ENCODE measurements around the gene PLPP3. TPM values are rescaled to one million over a fixed set of nuclear protein-coding genes. Genes with fewer than 3 reads are reported as not detected.

PLPP3 gene
- total and polyA plus RNA-seq, 2 experiments from 2014 or later = 41.9 to 61.9 TPM

- TF ChIP-seq POLR2AphosphoS5 (IDR thresholded peaks at IDR 0.05; ENCODE audit: low read depth) = no peak
- TF ChIP-seq, protein P1, sequence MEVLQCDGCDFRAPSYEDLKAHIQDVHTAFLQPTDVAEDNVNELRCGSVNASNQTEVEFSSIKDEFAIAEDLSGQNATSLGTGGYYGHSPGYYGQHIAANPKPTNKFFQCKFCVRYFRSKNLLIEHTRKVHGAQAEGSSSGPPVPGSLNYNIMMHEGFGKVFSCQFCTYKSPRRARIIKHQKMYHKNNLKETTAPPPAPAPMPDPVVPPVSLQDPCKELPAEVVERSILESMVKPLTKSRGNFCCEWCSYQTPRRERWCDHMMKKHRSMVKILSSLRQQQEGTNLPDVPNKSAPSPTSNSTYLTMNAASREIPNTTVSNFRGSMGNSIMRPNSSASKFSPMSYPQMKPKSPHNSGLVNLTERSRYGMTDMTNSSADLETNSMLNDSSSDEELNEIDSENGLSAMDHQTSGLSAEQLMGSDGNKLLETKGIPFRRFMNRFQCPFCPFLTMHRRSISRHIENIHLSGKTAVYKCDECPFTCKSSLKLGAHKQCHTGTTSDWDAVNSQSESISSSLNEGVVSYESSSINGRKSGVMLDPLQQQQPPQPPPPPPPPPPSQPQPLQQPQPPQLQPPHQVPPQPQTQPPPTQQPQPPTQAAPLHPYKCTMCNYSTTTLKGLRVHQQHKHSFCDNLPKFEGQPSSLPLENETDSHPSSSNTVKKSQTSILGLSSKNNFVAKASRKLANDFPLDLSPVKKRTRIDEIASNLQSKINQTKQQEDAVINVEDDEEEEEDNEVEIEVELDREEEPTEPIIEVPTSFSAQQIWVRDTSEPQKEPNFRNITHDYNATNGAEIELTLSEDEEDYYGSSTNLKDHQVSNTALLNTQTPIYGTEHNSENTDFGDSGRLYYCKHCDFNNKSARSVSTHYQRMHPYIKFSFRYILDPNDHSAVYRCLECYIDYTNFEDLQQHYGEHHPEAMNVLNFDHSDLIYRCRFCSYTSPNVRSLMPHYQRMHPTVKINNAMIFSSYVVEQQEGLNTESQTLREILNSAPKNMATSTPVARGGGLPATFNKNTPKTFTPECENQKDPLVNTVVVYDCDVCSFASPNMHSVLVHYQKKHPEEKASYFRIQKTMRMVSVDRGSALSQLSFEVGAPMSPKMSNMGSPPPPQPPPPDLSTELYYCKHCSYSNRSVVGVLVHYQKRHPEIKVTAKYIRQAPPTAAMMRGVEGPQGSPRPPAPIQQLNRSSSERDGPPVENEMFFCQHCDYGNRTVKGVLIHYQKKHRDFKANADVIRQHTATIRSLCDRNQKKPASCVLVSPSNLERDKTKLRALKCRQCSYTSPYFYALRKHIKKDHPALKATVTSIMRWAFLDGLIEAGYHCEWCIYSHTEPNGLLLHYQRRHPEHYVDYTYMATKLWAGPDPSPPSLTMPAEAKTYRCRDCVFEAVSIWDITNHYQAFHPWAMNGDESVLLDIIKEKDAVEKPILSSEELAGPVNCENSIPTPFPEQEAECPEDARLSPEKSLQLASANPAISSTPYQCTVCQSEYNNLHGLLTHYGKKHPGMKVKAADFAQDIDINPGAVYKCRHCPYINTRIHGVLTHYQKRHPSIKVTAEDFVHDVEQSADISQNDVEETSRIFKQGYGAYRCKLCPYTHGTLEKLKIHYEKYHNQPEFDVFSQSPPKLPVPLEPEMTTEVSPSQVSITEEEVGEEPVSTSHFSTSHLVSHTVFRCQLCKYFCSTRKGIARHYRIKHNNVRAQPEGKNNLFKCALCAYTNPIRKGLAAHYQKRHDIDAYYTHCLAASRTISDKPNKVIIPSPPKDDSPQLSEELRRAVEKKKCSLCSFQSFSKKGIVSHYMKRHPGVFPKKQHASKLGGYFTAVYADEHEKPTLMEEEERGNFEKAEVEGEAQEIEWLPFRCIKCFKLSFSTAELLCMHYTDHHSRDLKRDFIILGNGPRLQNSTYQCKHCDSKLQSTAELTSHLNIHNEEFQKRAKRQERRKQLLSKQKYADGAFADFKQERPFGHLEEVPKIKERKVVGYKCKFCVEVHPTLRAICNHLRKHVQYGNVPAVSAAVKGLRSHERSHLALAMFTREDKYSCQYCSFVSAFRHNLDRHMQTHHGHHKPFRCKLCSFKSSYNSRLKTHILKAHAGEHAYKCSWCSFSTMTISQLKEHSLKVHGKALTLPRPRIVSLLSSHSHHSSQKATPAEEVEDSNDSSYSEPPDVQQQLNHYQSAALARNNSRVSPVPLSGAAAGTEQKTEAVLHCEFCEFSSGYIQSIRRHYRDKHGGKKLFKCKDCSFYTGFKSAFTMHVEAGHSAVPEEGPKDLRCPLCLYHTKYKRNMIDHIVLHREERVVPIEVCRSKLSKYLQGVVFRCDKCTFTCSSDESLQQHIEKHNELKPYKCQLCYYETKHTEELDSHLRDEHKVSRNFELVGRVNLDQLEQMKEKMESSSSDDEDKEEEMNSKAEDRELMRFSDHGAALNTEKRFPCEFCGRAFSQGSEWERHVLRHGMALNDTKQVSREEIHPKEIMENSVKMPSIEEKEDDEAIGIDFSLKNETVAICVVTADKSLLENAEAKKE (CRISPR knock-in tag; IDR thresholded peaks at IDR 0.05) = no peak
- TF ChIP-seq NANOG (IDR thresholded peaks at IDR 0.05; ENCODE audit: borderline replicate concordance) = no peak
- TF ChIP-seq STAT1 (IDR thresholded peaks at IDR 0.05; ENCODE audit: unreplicated experiment) = no peak
- TF ChIP-seq ZNF331 (CRISPR knock-in tag; IDR thresholded peaks at IDR 0.05; ENCODE audit: low read depth) = no peak
Measured at GRCh38 chr1:56550859-56551188, 28.5 kb downstream of the PLPP3 start (continued).

- H3K4me1 ChIP-seq (ENCODE audit: insufficient read depth) = peaks cover 92% of the 10 kb centered on the region
- TF ChIP-seq REST (IDR thresholded peaks at IDR 0.05; ENCODE audit: unreplicated experiment) (peak; percentile 26), NANOG (IDR thresholded peaks at IDR 0.05; ENCODE audit: borderline replicate concordance) (peak; percentile 83)
Measured at GRCh38 chr1:56550138-56550858, 29.1 kb downstream of the PLPP3 start.

More at GRCh38 chr1:56550138-56550858, 29.1 kb downstream of the PLPP3 start:
- DNase-seq (ENCODE audit: low spot score) (peak; percentile 92), ATAC-seq (peak; percentile 89)
- Histone ChIP-seq H3K27ac (ENCODE audit: low read depth) (peak overlapping the region; percentile 97), H3F3A (replicated peaks; ENCODE audit: low read depth) (peaks cover 10% of the 10 kb centered on the region), H4K20me1 (replicated peaks; ENCODE audit: insufficient read depth) (no peaks in the 10 kb centered on the region; the same call in none of the 2 replicates), H3K36me3 (ENCODE audit: insufficient read depth) (no peaks in the 10 kb centered on the region), H3K4me2 (peak overlapping the region; percentile 57), H2AFZ (no peak overlapping the region), H3K27me3 (ENCODE audit: insufficient read depth) (no peaks in the 10 kb centered on the region), H3K9me2 (ENCODE audit: insufficient read depth) (no peaks in the 10 kb centered on the region), H3K79me2 (replicated peaks; ENCODE audit: insufficient read depth) (peaks cover 91% of the 10 kb centered on the region), H3K4me3 (peak overlapping the region; percentile 34)
- H3K9me3 Mint-ChIP-seq = no peaks in the 10 kb centered on the region
- H3K36me3 Mint-ChIP-seq (ENCODE audit: low read depth) = peaks cover 14% of the 10 kb centered on the region
- peak overlapping the region; percentile 97 for H3K27ac Mint-ChIP-seq
- peaks cover 85% of the 10 kb centered on the region for H3K4me1 Mint-ChIP-seq
- peak overlapping the region; percentile 47 for H3K4me3 Mint-ChIP-seq
- H3K27me3 Mint-ChIP-seq (ENCODE audit: insufficient read depth, low read depth, poor library complexity) = peaks cover 13% of the 10 kb centered on the region
